Stimulated activated naive CD4-positive, alpha-beta T cell treated with Interleukin-2 at 50 U/mL for 16 hours (primary cell): Measurements from ENCODE around the gene KIF12.

Experiments
- DNase-seq: peaks from one replicate; lab custom pipeline; 2025; lab: John Stamatoyannopoulos, UW

Gene KIF12

GRCh38 chr9:114065304-114065703, 33.8 kb downstream of the KIF12 start:
- no peak for DNase-seq

GRCh38 chr9:114061830-114062474, 37.1 kb downstream of the KIF12 start:
- DNase-seq = no peak

- no peak for DNase-seq
Observed at GRCh38 chr9:114061292-114061691, 37.8 kb downstream of the KIF12 start.

GRCh38 chr9:114060711-114061110, 38.4 kb downstream of the KIF12 start:
- DNase-seq = no peak

- DNase-seq = no peak
Observed at GRCh38 chr9:114060070-114060469, 39.0 kb downstream of the KIF12 start.

- no peak for DNase-seq
Observed at GRCh38 chr9:114059047-114059803, 39.9 kb downstream of the KIF12 start.

- DNase-seq = no peak
Observed at GRCh38 chr9:114058688-114059046, 40.4 kb downstream of the KIF12 start.

- DNase-seq = no peak
Observed at GRCh38 chr9:114057161-114057885, 41.8 kb downstream of the KIF12 start.

GRCh38 chr9:114056527-114056926, 42.6 kb downstream of the KIF12 start:
- no peak for DNase-seq

GRCh38 chr9:114055894-114056293, 43.2 kb downstream of the KIF12 start:
- no peak for DNase-seq

GRCh38 chr9:114055061-114055460, 44.0 kb downstream of the KIF12 start:
- no peak for DNase-seq

- DNase-seq = no peak
Observed at GRCh38 chr9:114054191-114054690, 44.9 kb downstream of the KIF12 start.

- DNase-seq = no peak
Observed at GRCh38 chr9:114053246-114054005, 45.7 kb downstream of the KIF12 start.

GRCh38 chr9:114051706-114052105, 47.4 kb downstream of the KIF12 start:
- no peak for DNase-seq

GRCh38 chr9:114051281-114051680, 47.8 kb downstream of the KIF12 start:
- no peak for DNase-seq

- no peak for DNase-seq
Observed at GRCh38 chr9:114050646-114051045, 48.4 kb downstream of the KIF12 start.

- no peak for DNase-seq
Observed at GRCh38 chr9:114050226-114050568, 48.9 kb downstream of the KIF12 start.

- no peak for DNase-seq
Observed at GRCh38 chr9:114049441-114050225, 49.5 kb downstream of the KIF12 start.

GRCh38 chr9:114048533-114049415, 50.3 kb downstream of the KIF12 start:
- DNase-seq = no peak

GRCh38 chr9:114047717-114048116, 51.4 kb downstream of the KIF12 start:
- DNase-seq = no peak
